ENCODE data around the gene ZNF280C.

DNA sequence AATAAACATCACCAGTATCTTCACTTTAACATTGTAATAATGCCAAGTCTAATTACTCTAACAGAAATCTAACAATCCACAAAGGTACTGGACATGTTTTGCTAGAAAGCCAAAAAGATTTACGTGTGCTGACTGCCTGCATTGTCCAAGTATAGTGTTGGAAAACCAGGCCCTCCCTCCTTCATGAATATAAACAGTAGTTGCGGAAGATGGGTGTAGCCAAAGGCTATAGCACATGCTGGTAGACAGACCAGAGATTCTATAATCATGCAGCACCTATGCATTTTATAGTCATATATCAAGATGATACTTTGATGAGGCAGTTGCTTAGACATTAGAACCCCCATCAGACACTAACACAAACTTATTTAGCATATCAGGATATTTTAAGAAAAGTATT lies 22.6 kb downstream of the ZNF280C start:
- TF ChIP-seq, protein P1, sequence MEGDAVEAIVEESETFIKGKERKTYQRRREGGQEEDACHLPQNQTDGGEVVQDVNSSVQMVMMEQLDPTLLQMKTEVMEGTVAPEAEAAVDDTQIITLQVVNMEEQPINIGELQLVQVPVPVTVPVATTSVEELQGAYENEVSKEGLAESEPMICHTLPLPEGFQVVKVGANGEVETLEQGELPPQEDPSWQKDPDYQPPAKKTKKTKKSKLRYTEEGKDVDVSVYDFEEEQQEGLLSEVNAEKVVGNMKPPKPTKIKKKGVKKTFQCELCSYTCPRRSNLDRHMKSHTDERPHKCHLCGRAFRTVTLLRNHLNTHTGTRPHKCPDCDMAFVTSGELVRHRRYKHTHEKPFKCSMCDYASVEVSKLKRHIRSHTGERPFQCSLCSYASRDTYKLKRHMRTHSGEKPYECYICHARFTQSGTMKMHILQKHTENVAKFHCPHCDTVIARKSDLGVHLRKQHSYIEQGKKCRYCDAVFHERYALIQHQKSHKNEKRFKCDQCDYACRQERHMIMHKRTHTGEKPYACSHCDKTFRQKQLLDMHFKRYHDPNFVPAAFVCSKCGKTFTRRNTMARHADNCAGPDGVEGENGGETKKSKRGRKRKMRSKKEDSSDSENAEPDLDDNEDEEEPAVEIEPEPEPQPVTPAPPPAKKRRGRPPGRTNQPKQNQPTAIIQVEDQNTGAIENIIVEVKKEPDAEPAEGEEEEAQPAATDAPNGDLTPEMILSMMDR (conservative IDR thresholded peaks at IDR 0.05 in 1 of 2, IDR thresholded peaks at IDR 0.05 in 1 of 2; ENCODE audit: extremely low read depth in 1 of 2, insufficient read depth in 1 of 2, low read depth in 1 of 2, low read length in 2 of 2): no peak
- TF ChIP-seq EZH2 (IDR thresholded peaks at IDR 0.05; ENCODE audit: borderline replicate concordance, low read length): no peak

Measured in mammary epithelial cell (primary cell).